Measurements from ENCODE around the gene RFX7.

Gene RFX7

DNA sequence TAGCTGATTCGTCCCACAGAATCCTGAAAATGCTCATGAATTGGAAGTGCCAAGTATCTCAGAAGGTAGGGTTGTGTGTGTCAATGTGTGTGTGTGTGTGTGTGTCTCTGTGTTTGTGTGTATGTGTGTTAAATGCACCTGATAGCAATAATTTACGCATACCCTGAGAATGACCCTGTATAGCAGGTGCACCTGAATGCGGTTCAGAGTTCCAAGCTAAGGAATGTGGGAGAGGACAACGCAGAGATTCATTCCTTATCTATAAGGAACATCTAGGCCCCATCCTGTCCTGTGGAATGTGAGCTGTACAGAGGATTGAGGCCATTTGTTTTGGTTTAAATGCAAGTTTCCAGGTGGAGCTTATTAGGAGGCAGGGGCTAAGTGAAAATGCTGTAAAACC is 201.2 kb downstream of the RFX7 start:
- no peak for DNase-seq

- no peak for DNase-seq
Measured at GRCh38 chr15:56042031-56042430, 201.6 kb downstream of the RFX7 start.

DNA sequence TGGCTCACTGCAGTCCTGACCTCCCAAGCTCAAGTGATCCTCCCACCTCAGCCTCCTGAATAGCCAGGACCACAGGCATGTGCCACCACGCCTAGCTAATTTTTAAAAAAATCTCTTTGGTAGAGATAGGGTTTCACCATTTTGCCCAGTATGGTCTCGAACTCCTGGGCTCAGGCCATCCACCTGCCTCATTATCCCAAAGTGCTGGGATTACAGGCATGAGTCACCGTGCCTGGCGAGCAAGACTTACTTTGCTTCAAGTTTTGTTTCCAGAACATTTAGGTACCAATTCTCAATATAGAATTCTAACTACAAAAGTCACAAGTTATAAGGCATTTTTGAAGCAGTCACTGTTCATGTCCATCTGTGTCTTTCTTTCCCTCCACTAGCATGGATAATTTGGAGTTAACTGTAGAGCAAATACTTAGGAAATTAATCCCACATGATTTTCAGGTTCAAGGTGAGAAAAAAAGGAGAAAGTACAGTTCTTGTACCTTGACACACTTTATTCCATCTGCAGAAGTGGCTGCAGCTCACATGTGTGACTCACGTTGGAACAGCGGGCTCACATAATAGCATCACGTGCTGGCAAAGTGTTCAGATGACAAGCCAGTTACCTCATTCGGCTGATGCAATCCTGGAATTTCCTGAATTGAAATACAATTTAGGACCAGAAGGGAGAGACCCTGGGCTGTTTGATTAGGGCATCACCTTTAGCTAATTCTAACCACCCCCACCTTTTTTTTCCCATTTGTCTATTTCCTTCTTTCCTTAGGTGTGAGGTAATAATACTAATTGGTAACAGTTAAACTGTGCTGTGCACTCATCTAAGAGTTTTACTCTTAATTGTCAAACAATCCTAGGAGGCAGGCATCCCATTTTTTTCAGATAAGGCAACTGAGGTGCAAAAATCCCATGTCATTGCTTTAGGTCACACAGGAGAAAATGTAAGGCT is 203.3 kb downstream of the RFX7 start:
- no peak for DNase-seq

DNA sequence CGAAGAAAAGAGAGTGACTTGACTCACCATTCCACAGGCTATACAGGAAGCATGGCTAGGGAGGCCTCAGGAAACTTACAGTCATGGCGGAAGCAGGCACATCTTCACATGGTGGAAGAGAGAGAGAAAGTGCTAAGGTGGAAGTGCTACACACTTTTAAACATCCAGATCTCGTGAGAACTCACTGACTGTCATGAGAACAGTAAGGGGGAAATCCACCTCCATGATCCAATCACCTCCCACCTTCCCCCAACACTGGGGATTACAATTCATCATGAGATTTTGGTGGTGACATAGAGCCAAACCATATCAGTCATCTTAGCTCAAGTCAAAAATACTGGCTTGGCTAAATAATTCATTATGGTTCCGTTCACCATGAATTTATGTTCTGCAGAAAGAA is 205.0 kb downstream of the RFX7 start:
- no peak for DNase-seq

DNA sequence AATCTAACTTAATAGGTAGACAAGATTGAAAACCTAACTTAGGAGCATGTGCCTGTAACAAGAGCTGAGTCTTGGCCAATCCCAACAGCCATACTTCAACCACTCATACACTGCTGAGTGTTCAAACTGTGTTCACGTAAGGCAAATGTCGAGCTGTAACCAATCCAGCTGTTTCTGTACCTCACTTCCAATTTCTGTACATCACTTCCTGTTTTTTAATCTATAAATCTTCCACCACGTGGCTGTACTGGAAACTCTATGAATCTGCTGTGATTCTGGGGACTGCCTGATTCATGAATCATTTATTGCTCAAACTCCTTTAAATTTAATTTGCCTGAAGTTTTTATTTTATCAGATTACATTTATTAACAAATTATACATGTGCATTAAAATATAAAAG is 205.7 kb downstream of the RFX7 start:
- peak; percentile 47 for DNase-seq

Data from central memory CD4-positive, alpha-beta T cell (primary cell).